Measurements from ENCODE around the gene CELA3B. TPM values are rescaled to one million over a fixed set of nuclear protein-coding genes. Genes with fewer than 3 reads are reported as not detected.
A peak's percentile ranks its signal among the peaks of the same experiment; 100 is the strongest.
"Not testable (repeated sequence)": the region's sequence is repeated elsewhere in the genome, so short reads cannot be mapped to it uniquely, and the experiment has no call there.

CELA3B gene
- total RNA-seq, 1 experiment from 2014 or later = not detected

DNA sequence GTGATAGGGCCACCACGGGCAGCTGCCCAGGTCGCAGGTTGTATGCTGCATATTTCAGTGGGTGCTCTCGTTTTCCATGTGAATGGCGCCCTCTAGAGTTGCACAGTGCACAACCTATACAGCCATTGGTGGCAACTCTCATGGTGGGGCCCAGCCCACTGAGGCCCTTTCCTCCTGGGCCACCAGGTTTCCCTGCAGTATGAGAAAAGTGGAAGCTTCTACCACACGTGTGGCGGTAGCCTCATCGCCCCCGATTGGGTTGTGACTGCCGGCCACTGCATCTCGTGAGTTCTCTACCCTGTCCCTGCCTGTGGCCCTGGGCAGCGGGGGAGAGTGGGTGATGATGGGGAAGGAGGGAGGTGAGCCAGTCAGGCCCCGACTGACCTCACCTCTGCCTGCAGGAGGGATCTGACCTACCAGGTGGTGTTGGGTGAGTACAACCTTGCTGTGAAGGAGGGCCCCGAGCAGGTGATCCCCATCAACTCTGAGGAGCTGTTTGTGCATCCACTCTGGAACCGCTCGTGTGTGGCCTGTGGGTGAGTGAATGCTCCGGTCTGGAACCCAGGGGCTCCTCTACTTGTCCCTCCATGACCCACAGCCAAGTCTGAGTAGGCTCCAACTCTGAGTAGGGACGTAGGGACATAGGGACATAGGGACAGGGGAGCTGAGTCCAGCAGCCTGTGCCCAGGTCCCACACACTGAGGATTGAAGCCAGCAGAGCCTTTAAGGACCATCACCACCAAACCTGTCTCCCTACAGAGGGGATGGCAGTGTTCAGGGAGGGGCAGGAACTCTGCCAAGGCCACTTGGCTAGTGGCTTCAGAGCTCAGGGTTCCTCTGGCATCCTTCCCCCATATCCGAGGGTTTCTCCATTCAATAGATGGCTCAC lies 28.7 kb downstream of the CELA3B start:
- H3K27ac ChIP-seq (ENCODE audit: low read depth, low read length, poor library complexity, severe bottlenecking); H3K4me1 ChIP-seq (ENCODE audit: insufficient read depth, low read length, poor library complexity, severe bottlenecking); CTCF ChIA-PET; H3K4me3 ChIP-seq (ENCODE audit: low read depth, low read length, poor library complexity, severe bottlenecking); H3K27me3 ChIP-seq (replicated peaks; ENCODE audit: insufficient read depth, low read depth, low read length, poor library complexity); POLR2A ChIA-PET (ENCODE audit: low non-redundant PET); H3K9me3 ChIP-seq (ENCODE audit: low read depth, low read length, poor library complexity, severe bottlenecking); BruUV-seq (replicated peaks); intact Hi-C loops (cut with micrococcal nuclease; ENCODE audit: unreplicated experiment); H3K36me3 ChIP-seq (ENCODE audit: insufficient read depth, low read length, poor library complexity, severe bottlenecking): not testable (repeated sequence)
- peak; percentile 39 for DNase-seq (ENCODE audit: low spot score)
- TF ChIP-seq, protein P1, sequence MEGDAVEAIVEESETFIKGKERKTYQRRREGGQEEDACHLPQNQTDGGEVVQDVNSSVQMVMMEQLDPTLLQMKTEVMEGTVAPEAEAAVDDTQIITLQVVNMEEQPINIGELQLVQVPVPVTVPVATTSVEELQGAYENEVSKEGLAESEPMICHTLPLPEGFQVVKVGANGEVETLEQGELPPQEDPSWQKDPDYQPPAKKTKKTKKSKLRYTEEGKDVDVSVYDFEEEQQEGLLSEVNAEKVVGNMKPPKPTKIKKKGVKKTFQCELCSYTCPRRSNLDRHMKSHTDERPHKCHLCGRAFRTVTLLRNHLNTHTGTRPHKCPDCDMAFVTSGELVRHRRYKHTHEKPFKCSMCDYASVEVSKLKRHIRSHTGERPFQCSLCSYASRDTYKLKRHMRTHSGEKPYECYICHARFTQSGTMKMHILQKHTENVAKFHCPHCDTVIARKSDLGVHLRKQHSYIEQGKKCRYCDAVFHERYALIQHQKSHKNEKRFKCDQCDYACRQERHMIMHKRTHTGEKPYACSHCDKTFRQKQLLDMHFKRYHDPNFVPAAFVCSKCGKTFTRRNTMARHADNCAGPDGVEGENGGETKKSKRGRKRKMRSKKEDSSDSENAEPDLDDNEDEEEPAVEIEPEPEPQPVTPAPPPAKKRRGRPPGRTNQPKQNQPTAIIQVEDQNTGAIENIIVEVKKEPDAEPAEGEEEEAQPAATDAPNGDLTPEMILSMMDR (conservative IDR thresholded peaks at IDR 0.05; ENCODE audit: low read depth, low read length) = peak; percentile 55

DNA sequence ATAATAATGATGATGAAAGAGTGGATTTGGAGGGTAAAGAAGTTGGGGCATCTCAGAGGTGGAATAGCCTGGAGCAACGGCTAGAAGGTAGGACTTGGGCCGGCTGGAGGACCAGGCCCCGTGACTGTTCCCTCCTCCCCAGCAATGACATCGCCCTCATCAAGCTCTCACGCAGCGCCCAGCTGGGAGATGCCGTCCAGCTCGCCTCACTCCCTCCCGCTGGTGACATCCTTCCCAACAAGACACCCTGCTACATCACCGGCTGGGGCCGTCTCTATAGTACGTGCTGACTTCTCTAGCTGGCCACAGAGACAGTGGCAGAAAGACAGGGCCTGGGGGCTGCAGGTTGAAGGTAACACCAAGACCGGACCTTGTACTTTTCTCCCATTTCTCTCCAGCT lies 29.9 kb downstream of the CELA3B start:
- H3K4me1 ChIP-seq (ENCODE audit: insufficient read depth, low read length, poor library complexity, severe bottlenecking); H3K9me3 ChIP-seq (ENCODE audit: low read depth, low read length, poor library complexity, severe bottlenecking); BruUV-seq (replicated peaks); H3K4me3 ChIP-seq (ENCODE audit: low read depth, low read length, poor library complexity, severe bottlenecking); intact Hi-C loops (cut with micrococcal nuclease; ENCODE audit: unreplicated experiment); H3K36me3 ChIP-seq (ENCODE audit: insufficient read depth, low read length, poor library complexity, severe bottlenecking); H3K27me3 ChIP-seq (replicated peaks; ENCODE audit: insufficient read depth, low read depth, low read length, poor library complexity); POLR2A ChIA-PET (ENCODE audit: low non-redundant PET); CTCF ChIA-PET; DNase-seq (ENCODE audit: low spot score); H3K27ac ChIP-seq (ENCODE audit: low read depth, low read length, poor library complexity, severe bottlenecking): not testable (repeated sequence)

DNA sequence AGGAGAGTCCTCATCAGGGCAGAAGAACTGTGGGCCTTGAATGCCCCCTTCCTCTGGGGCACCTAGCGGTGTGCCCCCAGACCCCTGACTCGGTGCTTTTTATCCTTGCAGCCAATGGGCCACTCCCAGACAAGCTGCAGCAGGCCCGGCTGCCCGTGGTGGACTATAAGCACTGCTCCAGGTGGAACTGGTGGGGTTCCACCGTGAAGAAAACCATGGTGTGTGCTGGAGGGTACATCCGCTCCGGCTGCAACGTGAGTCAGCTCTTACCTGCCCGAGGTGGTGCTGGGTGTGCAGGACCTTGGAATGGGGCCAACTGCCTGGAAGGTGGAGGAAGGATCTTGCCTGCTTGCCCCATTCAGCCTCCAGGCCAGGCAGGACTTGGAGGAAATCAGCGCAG lies 30.4 kb downstream of the CELA3B start:
- DNase-seq (ENCODE audit: low spot score); H3K4me1 ChIP-seq (ENCODE audit: insufficient read depth, low read length, poor library complexity, severe bottlenecking); intact Hi-C loops (cut with micrococcal nuclease; ENCODE audit: unreplicated experiment); BruUV-seq (replicated peaks); H3K9me3 ChIP-seq (ENCODE audit: low read depth, low read length, poor library complexity, severe bottlenecking); H3K36me3 ChIP-seq (ENCODE audit: insufficient read depth, low read length, poor library complexity, severe bottlenecking); POLR2A ChIA-PET (ENCODE audit: low non-redundant PET); H3K27ac ChIP-seq (ENCODE audit: low read depth, low read length, poor library complexity, severe bottlenecking); H3K27me3 ChIP-seq (replicated peaks; ENCODE audit: insufficient read depth, low read depth, low read length, poor library complexity); H3K4me3 ChIP-seq (ENCODE audit: low read depth, low read length, poor library complexity, severe bottlenecking): not testable (repeated sequence)
- CTCF ChIA-PET = interaction anchor here (0.6 kb wide), 1 partner anchor 45 kb away, joined by 5 read pairs; no protein-coding TSS in a partner anchor

DNA sequence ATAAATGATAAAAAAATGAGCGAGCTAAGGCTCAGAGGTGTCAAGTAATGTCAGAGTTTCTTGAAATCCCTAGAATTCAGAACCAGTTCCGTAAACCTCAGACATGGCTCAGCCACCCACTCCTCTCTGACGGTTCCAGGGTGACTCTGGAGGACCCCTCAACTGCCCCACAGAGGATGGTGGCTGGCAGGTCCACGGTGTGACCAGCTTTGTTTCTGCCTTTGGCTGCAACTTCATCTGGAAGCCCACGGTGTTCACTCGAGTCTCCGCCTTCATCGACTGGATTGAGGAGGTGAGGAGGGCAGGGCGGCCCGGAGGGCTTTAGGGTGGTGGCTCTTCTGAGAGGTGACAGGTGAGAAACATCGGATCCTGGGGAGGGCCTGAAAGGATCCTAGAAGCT lies 32.7 kb downstream of the CELA3B start:
- H3K4me1 ChIP-seq (ENCODE audit: insufficient read depth, low read length, poor library complexity, severe bottlenecking); BruUV-seq (replicated peaks); CTCF ChIA-PET; H3K36me3 ChIP-seq (ENCODE audit: insufficient read depth, low read length, poor library complexity, severe bottlenecking); H3K27me3 ChIP-seq (replicated peaks; ENCODE audit: insufficient read depth, low read depth, low read length, poor library complexity); H3K9me3 ChIP-seq (ENCODE audit: low read depth, low read length, poor library complexity, severe bottlenecking); H3K27ac ChIP-seq (ENCODE audit: low read depth, low read length, poor library complexity, severe bottlenecking); POLR2A ChIA-PET (ENCODE audit: low non-redundant PET); DNase-seq (ENCODE audit: low spot score); intact Hi-C loops (cut with micrococcal nuclease; ENCODE audit: unreplicated experiment); H3K4me3 ChIP-seq (ENCODE audit: low read depth, low read length, poor library complexity, severe bottlenecking): not testable (repeated sequence)

DNA sequence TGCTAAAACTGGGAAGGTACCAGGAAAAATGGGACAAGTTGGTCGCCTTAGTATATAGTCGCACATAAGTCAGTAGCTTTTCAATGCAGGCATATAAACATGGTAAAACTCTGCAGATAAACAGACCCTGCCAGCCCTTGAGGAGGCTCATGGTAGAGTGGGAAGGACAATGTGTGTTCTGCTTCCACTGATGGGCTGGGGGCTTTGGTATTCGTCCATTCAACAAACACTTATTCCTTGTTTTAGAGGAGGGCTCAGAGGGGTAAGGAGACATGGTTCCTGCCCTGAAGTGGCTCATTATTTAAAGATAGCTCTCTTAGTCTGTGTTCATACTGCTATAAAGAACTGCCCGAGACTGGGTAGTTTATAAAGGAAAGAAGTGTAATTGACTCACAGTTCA lies 35.9 kb downstream of the CELA3B start:
- intact Hi-C loops (cut with micrococcal nuclease; ENCODE audit: unreplicated experiment); H3K27ac ChIP-seq (ENCODE audit: low read depth, low read length, poor library complexity, severe bottlenecking); DNase-seq (ENCODE audit: low spot score); CTCF ChIA-PET; H3K27me3 ChIP-seq (replicated peaks; ENCODE audit: insufficient read depth, low read depth, low read length, poor library complexity); BruUV-seq (replicated peaks); POLR2A ChIA-PET (ENCODE audit: low non-redundant PET); H3K4me3 ChIP-seq (ENCODE audit: low read depth, low read length, poor library complexity, severe bottlenecking); H3K9me3 ChIP-seq (ENCODE audit: low read depth, low read length, poor library complexity, severe bottlenecking); H3K4me1 ChIP-seq (ENCODE audit: insufficient read depth, low read length, poor library complexity, severe bottlenecking); H3K36me3 ChIP-seq (ENCODE audit: insufficient read depth, low read length, poor library complexity, severe bottlenecking): not testable (repeated sequence)

DNA sequence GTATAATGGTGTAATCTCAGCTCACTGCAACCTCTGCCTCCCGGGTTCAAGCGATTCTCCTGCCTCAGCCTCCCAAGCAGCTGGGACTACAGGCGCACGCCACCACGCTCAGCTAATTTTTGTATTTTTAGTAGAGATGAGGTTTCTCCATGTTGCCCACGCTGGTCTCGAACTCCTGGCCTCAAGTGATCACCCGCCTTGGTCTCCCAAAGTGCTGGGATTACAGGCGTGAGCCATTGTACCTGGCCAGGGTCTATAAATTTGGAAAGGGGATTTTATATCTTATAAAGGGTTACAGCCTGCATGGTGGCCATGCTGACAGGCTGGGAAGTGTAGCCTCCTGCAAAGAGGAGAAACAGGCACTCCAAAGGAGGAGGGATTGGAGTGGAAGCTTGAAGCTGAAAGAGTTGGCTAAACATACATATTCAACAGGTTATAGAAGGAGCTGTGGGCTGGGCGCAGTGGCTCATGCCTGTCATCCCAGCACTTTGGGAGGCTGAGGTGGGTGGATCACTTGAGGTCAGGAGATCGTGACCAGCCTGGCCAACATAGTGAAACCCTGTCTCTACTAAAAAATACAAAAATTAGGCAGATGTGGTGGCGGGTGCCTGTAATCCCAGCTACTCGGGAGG lies 37.9 kb downstream of the CELA3B start:
- DNase-seq (ENCODE audit: low spot score); H3K27ac ChIP-seq (ENCODE audit: low read depth, low read length, poor library complexity, severe bottlenecking); POLR2A ChIA-PET (ENCODE audit: low non-redundant PET); intact Hi-C loops (cut with micrococcal nuclease; ENCODE audit: unreplicated experiment); H3K4me3 ChIP-seq (ENCODE audit: low read depth, low read length, poor library complexity, severe bottlenecking); BruUV-seq (replicated peaks); H3K4me1 ChIP-seq (ENCODE audit: insufficient read depth, low read length, poor library complexity, severe bottlenecking); CTCF ChIA-PET; H3K9me3 ChIP-seq (ENCODE audit: low read depth, low read length, poor library complexity, severe bottlenecking); H3K27me3 ChIP-seq (replicated peaks; ENCODE audit: insufficient read depth, low read depth, low read length, poor library complexity); H3K36me3 ChIP-seq (ENCODE audit: insufficient read depth, low read length, poor library complexity, severe bottlenecking): not testable (repeated sequence)

Data from A673 (cell line).